HG03521 (cell line): ENCODE data around the gene KRT83.

ENCODE experiments used
- ATAC-seq: cut with Tn5 transposase; IDR thresholded peaks from one replicate; pipeline ENCODE4 v1.9.1; 2021; ENCODE audit warnings: mild to moderate bottlenecking, moderate library complexity; ENCODE audit not compliant: unreplicated experiment

Gene KRT83

DNA sequence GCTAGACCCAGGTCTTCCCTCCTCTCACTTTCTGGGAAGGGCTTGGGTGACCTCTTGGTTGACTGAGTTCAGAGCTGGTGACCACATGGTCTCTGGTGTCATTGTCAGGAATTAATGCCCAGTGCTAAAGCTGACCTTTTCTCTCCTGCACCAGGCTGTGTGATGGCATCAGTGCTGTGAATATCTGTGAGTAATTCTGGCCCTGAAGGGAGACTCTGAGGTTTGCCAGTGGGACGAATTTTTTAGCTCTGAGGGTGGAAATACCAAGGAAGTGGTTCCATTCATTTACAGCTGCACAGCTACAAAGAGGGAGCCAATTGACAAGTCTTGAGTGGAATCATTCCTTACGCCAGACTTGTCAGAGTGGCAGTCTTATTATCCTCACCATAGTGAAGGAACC is 53.0 kb downstream of the KRT83 start:
- ATAC-seq: no peak

GRCh38 chr12:52267699-52268098 is 53.5 kb downstream of the KRT83 start:
- no peak for ATAC-seq

DNA sequence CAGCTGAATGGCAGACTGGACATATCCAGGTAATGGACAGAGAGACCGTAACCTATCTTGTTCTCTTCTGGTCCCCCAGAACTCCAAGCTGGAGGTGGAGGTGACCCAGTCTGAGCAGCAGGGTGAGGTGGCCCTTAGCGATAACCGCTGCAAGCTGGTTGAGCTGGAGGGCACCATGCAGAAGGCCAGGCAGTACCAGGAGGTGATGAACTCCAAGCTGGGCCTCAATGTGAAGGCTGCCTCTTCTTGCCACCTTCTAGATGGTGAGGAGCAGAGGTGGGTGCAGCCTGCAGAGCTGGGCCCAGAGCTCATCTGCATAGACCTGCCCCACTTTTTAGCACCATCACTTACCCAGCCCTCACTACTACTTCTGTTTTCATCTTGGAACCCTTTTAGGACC is 53.9 kb downstream of the KRT83 start:
- no peak for ATAC-seq

DNA sequence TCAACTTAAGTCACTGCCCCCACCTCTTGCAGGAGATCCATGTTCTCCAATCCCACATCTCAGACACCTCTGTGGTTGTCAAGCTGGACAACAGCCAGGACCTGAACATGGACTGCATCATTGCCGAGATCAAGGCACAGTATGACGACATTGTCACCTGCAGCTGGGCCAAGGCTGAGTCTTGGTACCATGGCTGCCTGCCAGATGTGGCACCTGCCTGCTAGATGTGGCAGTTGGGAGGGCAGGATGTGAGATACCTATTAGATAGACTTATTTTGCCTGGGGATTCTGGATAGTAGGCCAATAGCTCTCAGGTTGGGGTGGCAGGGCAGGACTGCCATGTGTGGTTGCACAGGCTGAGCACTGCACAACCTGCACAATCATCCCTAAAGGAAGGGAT is 54.7 kb downstream of the KRT83 start:
- ATAC-seq: no peak

DNA sequence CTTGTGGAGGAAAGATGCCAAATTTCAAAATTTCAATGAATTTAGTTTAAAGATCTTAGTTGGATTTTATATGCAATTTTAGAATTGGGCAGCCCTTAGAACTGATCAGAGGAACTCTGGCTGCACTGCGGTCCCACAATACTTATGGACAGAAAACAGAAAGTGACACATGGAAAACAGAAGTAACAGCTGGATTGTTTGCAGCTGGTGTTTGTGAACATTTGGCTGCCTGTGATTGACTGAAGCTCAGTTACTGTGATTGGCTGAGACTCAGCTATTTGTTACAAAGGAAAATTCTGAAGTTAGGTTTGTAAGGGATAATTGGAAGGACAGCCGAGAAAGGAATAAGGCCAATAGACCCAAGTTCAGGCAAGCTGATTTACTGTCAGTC is 56.8 kb downstream of the KRT83 start:
- ATAC-seq: no peak
